Measurements from ENCODE around the gene NHLRC1. TPM values are rescaled to one million over a fixed set of nuclear protein-coding genes. Genes with fewer than 3 reads are reported as not detected.
"Not testable (repeated sequence)": the region's sequence is repeated elsewhere in the genome, so short reads cannot be mapped to it uniquely, and the experiment has no call there.

Gene NHLRC1
- total RNA-seq, 1 experiment from 2014 or later, result 1.3 TPM

DNA sequence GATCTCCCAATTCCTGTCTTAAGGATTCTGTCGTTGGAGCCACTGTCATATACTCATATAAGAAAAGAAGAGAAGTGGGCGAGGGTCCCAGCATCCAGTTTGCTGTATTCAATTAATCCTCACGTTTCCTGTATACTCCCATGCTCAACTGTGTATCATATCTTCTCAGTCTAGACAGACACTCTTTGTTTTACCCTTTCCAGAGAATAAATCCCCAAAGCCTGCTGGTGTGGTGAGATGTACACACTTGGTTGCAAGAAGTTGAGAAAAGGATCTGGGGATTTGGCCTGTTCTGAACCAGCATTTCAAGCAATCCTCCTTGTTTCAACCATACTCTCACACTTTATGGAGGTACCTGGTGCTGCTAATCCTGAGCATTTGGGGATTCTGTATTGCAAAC lies 29.3 kb upstream of the NHLRC1 start:
- DNase-seq (ENCODE audit: low read depth in 1 of 2, low spot score in 2 of 2), result no peak
- Histone ChIP-seq H3K27me3 (replicated peaks) (no peaks in the 10 kb centered on the region), H3K9me3 (replicated peaks) (no peaks in the 10 kb centered on the region; the same call in 1 of the 2 replicates)

DNA sequence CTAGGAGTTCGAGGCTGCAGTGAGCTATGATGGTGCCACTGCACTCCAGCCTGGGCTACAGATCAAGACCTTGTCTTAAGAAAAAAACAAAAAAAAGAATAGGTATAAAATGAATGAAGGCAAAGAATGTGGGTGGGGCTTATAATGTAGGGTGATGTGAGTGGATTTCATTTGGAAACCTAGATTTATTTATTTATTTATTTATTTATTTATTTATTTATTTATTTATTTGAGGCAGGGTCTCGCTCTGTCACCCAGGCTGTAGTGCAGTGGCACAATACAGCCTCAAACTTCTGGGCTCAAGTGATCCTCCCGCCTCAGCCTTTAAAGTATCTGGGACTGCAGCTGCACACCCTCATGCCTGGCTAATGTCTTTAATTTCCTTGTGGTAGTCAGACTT lies 28.9 kb upstream of the NHLRC1 start:
- Histone ChIP-seq H3K4me1 (replicated peaks) (peaks cover 23% of the 10 kb centered on the region; the same call in 1 of the 2 replicates), H3K36me3 (peaks cover 19% of the 10 kb centered on the region)
- H3K27me3 ChIP-seq (replicated peaks); H3K4me3 ChIP-seq; DNase-seq (ENCODE audit: low read depth in 1 of 2, low spot score in 2 of 2); H3K27ac ChIP-seq; H3K9me3 ChIP-seq (replicated peaks): not testable (repeated sequence)

More for the DNA sequence above, 29.3 kb upstream of the NHLRC1 start:
- H3K36me3 ChIP-seq, result peaks cover 19% of the 10 kb centered on the region
- H3K4me1 ChIP-seq (replicated peaks), result peaks cover 23% of the 10 kb centered on the region; the same call in 1 of the 2 replicates
- no peak overlapping the region for H3K4me3 ChIP-seq
- H3K27ac ChIP-seq, result no peak overlapping the region

DNA sequence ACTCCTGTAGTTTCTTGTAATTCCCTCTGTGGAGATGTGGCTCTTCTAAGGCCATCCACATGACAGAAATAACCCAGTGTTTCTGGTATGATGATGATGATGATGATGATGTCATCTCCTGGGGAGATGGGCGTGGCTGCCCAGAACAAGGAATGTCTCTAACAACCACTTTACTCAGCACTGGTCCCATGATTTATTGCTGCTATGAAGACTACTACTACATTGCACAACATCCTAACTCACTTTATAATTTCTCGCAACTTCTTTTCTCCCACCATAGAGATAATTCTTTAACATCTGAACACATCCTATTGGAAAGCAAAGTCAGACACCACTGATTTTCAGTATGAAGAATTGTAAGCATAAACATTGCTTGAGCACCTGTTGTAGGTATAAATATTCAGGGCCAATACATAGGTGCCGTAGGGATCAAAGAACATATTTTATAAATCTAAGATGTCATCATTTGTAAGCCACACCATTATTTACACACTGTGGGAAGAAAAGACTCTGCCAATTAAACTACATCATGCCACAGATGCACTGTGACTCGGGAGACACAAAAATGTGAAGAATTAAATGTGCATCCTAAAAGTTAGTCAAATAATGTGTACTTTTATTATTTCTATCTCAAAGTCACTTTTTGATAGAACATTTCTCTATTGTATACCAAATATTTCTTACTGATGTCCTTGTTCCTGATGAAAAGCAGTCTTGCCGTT lies 26.0 kb upstream of the NHLRC1 start:
- no peaks in the 10 kb centered on the region for H3K27me3 ChIP-seq (replicated peaks)
- H3K4me1 ChIP-seq (replicated peaks), result peaks cover 17% of the 10 kb centered on the region; the same call in 1 of the 2 replicates
- peaks cover 22% of the 10 kb centered on the region for H3K36me3 ChIP-seq
- no peak for DNase-seq (ENCODE audit: low read depth in 1 of 2, low spot score in 2 of 2)
- H3K27ac ChIP-seq, result peak overlapping the region; percentile 12; the same call in 1 of the 2 replicates
- H3K4me3 ChIP-seq, result no peak overlapping the region
- H3K9me3 ChIP-seq (replicated peaks), result no peaks in the 10 kb centered on the region

- no peaks in the 10 kb centered on the region for H3K27me3 ChIP-seq (replicated peaks)
- H3K27ac ChIP-seq, result no peak overlapping the region
- peaks cover 30% of the 10 kb centered on the region for H3K36me3 ChIP-seq
- DNase-seq (ENCODE audit: low read depth in 1 of 2, low spot score in 2 of 2), result no peak
- H3K4me3 ChIP-seq, result no peak overlapping the region
- H3K4me1 ChIP-seq (replicated peaks), result peaks cover 10% of the 10 kb centered on the region; the same call in 1 of the 2 replicates
- no peaks in the 10 kb centered on the region for H3K9me3 ChIP-seq (replicated peaks)
Observed at GRCh38 chr6:18147616-18148015, 25.1 kb upstream of the NHLRC1 start.

GRCh38 chr6:18147160-18147559 lies 24.7 kb upstream of the NHLRC1 start:
- Histone ChIP-seq H3K4me1 (replicated peaks) (peaks cover 12% of the 10 kb centered on the region; the same call in 1 of the 2 replicates), H3K27me3 (replicated peaks) (no peaks in the 10 kb centered on the region), H3K36me3 (peaks cover 32% of the 10 kb centered on the region), H3K4me3 (no peak overlapping the region), H3K9me3 (replicated peaks) (no peaks in the 10 kb centered on the region), H3K27ac (no peak overlapping the region)
- DNase-seq (ENCODE audit: low read depth in 1 of 2, low spot score in 2 of 2), result no peak

DNA sequence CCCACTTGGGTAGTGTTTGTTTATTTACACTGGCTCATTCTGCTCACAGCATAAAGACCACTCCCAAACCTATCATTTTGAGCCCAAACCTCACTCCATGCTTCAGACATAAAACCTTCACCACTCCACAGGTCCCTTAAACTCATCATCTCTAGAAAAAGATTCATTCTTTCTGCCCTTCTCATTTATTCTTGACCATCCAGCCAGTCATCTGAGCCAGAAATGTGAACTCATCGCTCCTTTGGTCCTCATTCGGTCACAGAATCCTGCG lies 20.0 kb upstream of the NHLRC1 start:
- H3K27me3 ChIP-seq (replicated peaks), result no peaks in the 10 kb centered on the region

GRCh38 chr6:18141805-18142590 lies 19.5 kb upstream of the NHLRC1 start:
- H3K9me3 ChIP-seq (replicated peaks), result no peaks in the 10 kb centered on the region
- no peaks in the 10 kb centered on the region for H3K27me3 ChIP-seq (replicated peaks)
- H3K4me1 ChIP-seq (replicated peaks), result peaks cover 4% of the 10 kb centered on the region; the same call in 1 of the 2 replicates
- no peak overlapping the region for H3K27ac ChIP-seq
- H3K4me3 ChIP-seq, result no peak overlapping the region
- H3K36me3 ChIP-seq, result peaks cover 34% of the 10 kb centered on the region
- DNase-seq (ENCODE audit: low read depth in 1 of 2, low spot score in 2 of 2), result no peak

More for the DNA sequence above, 20.0 kb upstream of the NHLRC1 start:
- Histone ChIP-seq H3K4me1 (replicated peaks) (peaks cover 9% of the 10 kb centered on the region; the same call in 1 of the 2 replicates), H3K36me3 (peaks cover 34% of the 10 kb centered on the region), H3K27ac (no peak overlapping the region), H3K4me3 (no peak overlapping the region), H3K9me3 (replicated peaks) (no peaks in the 10 kb centered on the region)
- DNase-seq (ENCODE audit: low read depth in 1 of 2, low spot score in 2 of 2), result no peak

GRCh38 chr6:18139935-18140621 lies 17.6 kb upstream of the NHLRC1 start:
- no peak overlapping the region for H3K27ac ChIP-seq

DNA sequence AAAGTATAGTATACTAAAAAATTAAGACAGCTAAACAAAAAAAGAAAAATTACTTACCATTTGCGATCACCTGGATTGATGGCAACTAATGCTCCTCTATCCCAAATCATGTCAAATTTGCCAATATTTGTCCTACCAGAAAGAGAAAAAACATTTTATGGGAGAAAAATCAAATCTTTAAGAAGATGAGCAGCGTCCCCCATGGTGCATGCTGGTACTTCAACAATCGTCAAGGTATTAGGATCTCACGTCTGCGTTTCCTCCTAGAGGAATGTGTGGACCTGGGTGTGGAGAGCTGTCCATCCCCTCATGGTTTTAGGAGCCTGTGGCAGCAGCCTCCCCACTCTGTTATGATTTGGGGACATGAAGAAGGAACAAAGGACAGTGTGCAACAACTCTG lies 16.4 kb upstream of the NHLRC1 start:
- Histone ChIP-seq H3K4me1 (replicated peaks) (0 out of 2 replicates have a peak, but pooled peaks cover 3% of the 10 kb centered on the region), H3K4me3 (no peak overlapping the region), H3K36me3 (peaks cover 35% of the 10 kb centered on the region), H3K27ac (no peak overlapping the region), H3K27me3 (replicated peaks) (no peaks in the 10 kb centered on the region), H3K9me3 (replicated peaks) (no peaks in the 10 kb centered on the region)
- DNase-seq (ENCODE audit: low read depth in 1 of 2, low spot score in 2 of 2), result no peak

More at GRCh38 chr6:18139935-18140621, 17.6 kb upstream of the NHLRC1 start:
- H3K9me3 ChIP-seq (replicated peaks), result no peaks in the 10 kb centered on the region
- no peaks in the 10 kb centered on the region for H3K27me3 ChIP-seq (replicated peaks)
- H3K4me1 ChIP-seq (replicated peaks), result 0 out of 2 replicates have a peak, but pooled peaks cover 3% of the 10 kb centered on the region
- no peak for DNase-seq (ENCODE audit: low read depth in 1 of 2, low spot score in 2 of 2)
- peaks cover 32% of the 10 kb centered on the region for H3K36me3 ChIP-seq
- H3K4me3 ChIP-seq, result no peak overlapping the region

GRCh38 chr6:18136260-18136659 lies 13.8 kb upstream of the NHLRC1 start:
- Histone ChIP-seq H3K27me3 (replicated peaks) (no peaks in the 10 kb centered on the region), H3K27ac (no peak overlapping the region), H3K4me1 (replicated peaks) (no peaks in the 10 kb centered on the region), H3K36me3 (peaks cover 27% of the 10 kb centered on the region), H3K4me3 (no peak overlapping the region), H3K9me3 (replicated peaks) (no peaks in the 10 kb centered on the region)
- DNase-seq (ENCODE audit: low read depth in 1 of 2, low spot score in 2 of 2), result no peak

- H3K4me1 ChIP-seq (replicated peaks), result no peaks in the 10 kb centered on the region
- H3K27me3 ChIP-seq (replicated peaks), result no peaks in the 10 kb centered on the region
Observed at GRCh38 chr6:18135171-18135570, 12.7 kb upstream of the NHLRC1 start.

GRCh38 chr6:18132346-18132745 lies 9.9 kb upstream of the NHLRC1 start:
- Histone ChIP-seq H3K4me1 (replicated peaks) (no peaks in the 10 kb centered on the region), H3K9me3 (replicated peaks) (no peaks in the 10 kb centered on the region), H3K27me3 (replicated peaks) (no peaks in the 10 kb centered on the region), H3K27ac (no peak overlapping the region), H3K4me3 (no peak overlapping the region), H3K36me3 (peaks cover 20% of the 10 kb centered on the region)
- DNase-seq (ENCODE audit: low read depth in 1 of 2, low spot score in 2 of 2), result no peak

More at GRCh38 chr6:18135171-18135570, 12.7 kb upstream of the NHLRC1 start:
- no peak overlapping the region for H3K4me3 ChIP-seq
- H3K9me3 ChIP-seq (replicated peaks), result no peaks in the 10 kb centered on the region
- DNase-seq (ENCODE audit: low read depth in 1 of 2, low spot score in 2 of 2), result no peak
- H3K27ac ChIP-seq, result no peak overlapping the region
- peaks cover 30% of the 10 kb centered on the region for H3K36me3 ChIP-seq

DNA sequence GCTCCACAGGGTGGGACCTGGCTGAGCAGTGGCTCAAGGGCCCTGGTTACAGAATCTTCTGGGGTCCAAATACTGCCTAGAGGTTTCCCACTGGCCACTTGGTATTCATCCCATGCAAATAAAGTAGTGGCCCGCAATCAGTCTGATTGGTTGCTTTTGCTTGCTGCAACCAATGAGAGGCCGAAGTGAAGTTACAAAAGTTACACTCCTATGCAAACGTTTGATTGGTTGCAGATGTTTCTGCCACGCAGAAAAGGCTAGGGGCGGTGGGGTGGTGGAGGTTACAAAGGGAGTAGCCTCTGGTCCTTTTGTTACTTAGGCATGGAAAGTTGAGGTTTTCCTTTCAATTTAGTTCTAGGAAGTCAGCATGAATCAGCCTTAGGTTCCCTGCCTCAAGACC lies 3.6 kb upstream of the NHLRC1 start:
- Histone ChIP-seq H3K27ac (0 out of 2 replicates have a peak overlapping the region, but pooled peaks have one; percentile 16), H3K4me1 (replicated peaks) (peaks cover 20% of the 10 kb centered on the region), H3K9me3 (replicated peaks) (no peaks in the 10 kb centered on the region), H3K4me3 (no peak overlapping the region), H3K36me3 (peaks cover 4% of the 10 kb centered on the region; the same call in 1 of the 2 replicates), H3K27me3 (replicated peaks) (no peaks in the 10 kb centered on the region)
- peak in 1 of 2 experiments; percentile 31 for DNase-seq (ENCODE audit: low read depth in 1 of 2, low spot score in 2 of 2)
